Measurements from ENCODE around the gene HLA-DMB.

HLA-DMB gene

GRCh38 chr6:32967151-32968091 lies 26.6 kb upstream of the HLA-DMB start:
- peak overlapping the region; percentile 86 for H3K4me3 ChIP-seq (ENCODE audit: low read length)
- TF ChIP-seq ZNF274 (IDR thresholded peaks at IDR 0.05; ENCODE audit: low read depth, low read length), result no peak

- no peak for TF ChIP-seq ZNF274 (IDR thresholded peaks at IDR 0.05; ENCODE audit: low read depth, low read length)
- H3K4me3 ChIP-seq (ENCODE audit: low read length), result no peak overlapping the region
Measured at GRCh38 chr6:32964776-32965175, 23.9 kb upstream of the HLA-DMB start.

DNA sequence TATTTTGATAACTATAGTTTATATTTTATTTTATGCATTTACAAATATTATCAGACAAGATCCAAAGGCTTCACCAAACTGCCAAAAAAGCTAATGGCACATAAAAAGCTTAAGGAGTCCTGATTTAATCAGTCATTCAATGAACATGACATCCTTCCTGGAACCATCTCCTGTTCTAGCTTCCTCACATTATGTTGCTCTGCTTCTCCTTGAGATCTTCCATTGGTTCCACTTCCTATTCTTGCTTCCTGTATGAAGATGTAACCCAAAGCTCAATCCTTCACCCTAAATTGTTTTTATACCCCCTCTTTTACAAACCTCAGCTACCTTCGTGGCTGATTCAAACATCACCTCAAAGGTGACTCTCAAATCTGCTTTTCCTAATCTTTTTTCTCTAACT lies 23.0 kb upstream of the HLA-DMB start:
- H3K4me3 ChIP-seq (ENCODE audit: low read length), result no peak overlapping the region
- TF ChIP-seq ZNF274 (IDR thresholded peaks at IDR 0.05; ENCODE audit: low read depth, low read length), result no peak

DNA sequence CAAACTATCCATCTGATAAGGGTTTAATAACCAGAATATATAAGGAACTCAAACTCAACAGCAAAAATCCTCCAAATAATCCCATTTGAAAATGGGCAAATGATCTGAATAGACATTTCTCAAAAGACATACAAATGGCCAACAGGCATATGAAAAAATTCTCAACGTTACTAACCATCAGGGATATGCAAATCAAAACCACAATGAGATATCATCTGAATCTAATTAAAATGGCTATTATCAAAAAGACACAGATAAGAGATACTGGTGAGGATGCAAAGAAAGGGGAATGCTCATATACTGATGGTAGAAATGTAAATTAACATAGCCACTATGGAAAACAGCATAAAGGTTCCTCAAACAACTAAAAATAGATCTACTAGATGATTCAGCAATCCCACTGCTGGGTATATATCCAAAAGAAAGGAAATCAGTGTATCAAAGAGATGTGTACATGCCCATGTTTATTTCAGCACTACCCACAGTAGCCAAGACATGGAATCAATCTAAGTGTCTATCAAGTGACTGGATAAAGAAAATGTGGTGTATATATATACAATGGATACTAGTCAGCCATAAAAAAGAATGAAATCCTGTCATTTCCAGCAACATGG lies 21.5 kb upstream of the HLA-DMB start:
- no peak overlapping the region for H3K4me3 ChIP-seq (ENCODE audit: low read length)
- TF ChIP-seq ZNF274 (IDR thresholded peaks at IDR 0.05; ENCODE audit: low read depth, low read length), result no peak

DNA sequence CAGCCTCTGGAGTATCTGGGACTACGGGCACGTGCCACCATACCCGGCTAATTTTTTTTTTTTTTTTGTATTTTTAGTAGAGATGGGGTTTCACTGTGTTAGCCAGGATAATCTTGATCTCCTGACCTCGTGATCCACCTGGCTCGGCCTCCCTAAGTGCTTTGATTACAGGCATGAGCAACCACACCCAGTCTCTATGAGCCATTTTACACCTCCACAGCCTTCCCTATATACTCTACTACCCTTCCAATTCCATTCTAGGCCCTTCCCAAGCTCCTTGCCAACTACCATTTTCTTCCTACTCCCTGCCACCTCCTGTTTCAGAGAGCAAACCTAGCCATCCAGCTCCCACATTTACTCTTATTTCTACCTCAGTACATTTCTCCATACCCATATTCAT lies 19.7 kb upstream of the HLA-DMB start:
- TF ChIP-seq ZNF274 (IDR thresholded peaks at IDR 0.05; ENCODE audit: low read depth, low read length), result no peak
- no peak overlapping the region for H3K4me3 ChIP-seq (ENCODE audit: low read length)

DNA sequence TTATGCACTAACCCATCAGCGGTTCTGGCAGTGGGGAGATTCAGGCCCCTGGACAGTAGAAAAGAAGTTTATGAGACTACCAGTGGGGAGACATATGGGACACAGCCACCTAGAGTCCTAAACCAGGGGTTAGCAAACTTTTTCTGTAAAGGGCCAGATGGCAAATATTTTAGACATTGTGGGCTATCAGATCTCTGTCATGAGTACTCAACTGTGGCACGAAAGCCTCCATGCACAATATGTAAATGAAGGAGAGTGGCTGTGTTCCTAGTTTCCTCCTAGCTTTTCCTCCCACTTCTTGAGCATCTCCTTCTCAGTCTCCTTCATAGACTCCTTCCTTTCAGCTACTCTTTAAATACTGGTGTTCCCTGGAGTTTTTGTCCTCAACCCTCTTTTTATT lies 15.3 kb upstream of the HLA-DMB start:
- TF ChIP-seq ZNF274 (IDR thresholded peaks at IDR 0.05; ENCODE audit: low read depth, low read length), result no peak
- H3K4me3 ChIP-seq (ENCODE audit: low read length), result no peak overlapping the region

DNA sequence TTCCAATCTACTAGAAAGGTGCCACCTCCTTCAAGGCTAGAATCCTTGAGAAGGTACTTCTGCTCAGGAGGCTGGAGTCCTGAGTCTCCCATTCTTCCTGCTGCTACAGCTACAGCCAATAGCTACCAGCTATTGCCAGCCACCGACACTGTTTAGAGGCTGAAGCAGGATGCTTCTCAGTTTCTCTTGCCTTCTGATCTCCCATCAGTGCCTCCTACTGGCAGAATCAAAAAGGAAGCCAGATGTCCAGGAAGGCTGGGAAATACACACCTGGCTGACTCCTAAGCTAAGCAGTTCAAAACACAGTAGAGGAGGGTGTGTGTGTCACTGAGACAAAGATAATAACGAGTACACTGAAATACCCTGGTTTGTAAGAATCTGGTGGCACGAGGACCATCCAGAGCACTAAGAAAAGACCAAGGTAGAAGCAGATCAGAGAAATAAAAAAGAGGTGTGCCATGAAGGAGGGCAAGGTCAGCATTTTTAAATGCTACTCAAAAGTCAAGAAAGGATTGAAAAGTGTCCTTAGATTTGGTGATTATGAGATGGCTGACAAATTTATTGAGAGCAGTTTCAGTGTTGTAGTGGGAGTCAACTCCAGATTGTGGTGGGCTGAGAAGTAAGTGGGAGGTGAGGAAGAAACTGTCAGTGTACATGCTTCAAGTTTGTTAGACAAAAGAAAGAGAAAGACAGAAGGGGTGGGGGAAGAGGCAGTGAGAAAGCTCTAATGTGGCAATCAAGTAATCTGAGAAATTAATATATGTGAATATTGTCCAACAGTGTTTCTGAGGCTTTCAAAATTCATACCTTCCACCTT lies 14.4 kb upstream of the HLA-DMB start:
- no peak for TF ChIP-seq ZNF274 (IDR thresholded peaks at IDR 0.05; ENCODE audit: low read depth, low read length)

GRCh38 chr6:32954267-32954666 lies 13.4 kb upstream of the HLA-DMB start:
- H3K4me3 ChIP-seq (ENCODE audit: low read length), result no peak overlapping the region
- TF ChIP-seq ZNF274 (IDR thresholded peaks at IDR 0.05; ENCODE audit: low read depth, low read length), result no peak

More for the DNA sequence above, 14.4 kb upstream of the HLA-DMB start:
- H3K4me3 ChIP-seq (ENCODE audit: low read length), result no peak overlapping the region

DNA sequence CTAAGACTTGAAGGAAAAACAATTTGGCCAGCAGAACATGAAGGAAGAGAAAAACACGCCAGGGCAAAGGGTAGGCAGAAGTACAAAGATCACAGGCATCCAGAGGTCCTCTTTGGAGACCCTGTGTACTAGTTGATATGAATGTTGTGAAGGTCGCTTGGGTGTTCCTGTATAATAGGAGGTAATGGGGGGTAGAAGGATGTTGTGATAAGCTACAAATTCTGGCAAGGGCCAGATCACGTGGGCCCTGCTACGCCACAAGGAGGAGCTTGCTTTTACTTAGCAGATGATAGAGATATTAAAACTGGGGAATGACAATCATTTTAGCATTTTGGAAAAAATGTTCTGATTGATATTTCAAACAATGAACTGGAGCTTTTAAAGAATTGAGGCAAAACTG lies 12.9 kb upstream of the HLA-DMB start:
- no peak for TF ChIP-seq ZNF274 (IDR thresholded peaks at IDR 0.05; ENCODE audit: low read depth, low read length)
- H3K4me3 ChIP-seq (ENCODE audit: low read length), result no peak overlapping the region

DNA sequence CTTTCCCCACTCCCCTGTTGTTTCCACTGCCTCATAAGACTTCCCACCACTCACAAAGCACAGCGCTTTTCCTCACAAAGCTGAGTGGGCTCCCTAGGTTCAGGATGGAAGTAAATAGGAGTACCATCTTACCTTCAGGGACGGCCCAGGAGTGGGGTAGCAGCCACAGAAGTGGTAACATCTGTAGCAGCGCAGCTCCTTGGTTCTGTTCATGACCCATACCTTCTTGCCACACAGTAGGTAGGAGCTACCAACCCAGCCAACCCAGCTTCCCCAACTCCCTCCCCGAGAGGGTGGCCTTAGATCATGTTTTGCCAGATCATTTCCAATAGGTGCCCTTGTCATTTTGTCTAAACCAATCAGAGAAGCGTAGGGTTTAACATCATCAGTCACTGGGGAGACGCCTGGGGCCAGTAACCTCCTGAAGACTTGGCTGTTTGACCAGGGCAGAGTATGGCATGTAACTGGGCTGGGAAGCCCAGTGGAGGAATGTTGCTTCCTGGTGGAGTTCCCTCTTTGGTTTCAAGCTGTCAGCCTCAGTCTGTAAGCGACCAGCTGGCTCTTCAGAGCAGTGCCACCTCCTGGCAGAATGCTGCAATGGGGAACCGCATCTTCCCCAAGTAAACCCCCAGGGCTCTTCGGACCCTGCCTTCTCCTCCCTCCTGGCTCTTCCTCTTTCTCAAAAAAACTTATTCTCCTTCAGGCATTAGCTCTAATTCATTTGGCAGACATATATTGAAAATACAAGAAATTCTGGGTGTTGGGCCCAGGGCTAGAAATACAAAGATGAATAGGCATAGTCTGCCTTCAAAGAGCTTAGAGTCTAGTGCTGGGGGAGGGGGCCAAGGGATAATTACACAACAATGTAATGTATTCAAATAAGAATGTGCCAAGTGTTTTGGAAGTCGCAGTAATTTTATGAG lies 12.2 kb upstream of the HLA-DMB start, which contains the start of gene HLA-DMA:
Gene HLA-DMA, minus strand, starts transcription at position 281 of the 923 bp plus-strand sequence. Its CDS starts 61 bp downstream, at position 220.
- H3K4me3 ChIP-seq (ENCODE audit: low read length), result peak within 1 kb of the TSS; percentile 97
- TF ChIP-seq ZNF274 (IDR thresholded peaks at IDR 0.05; ENCODE audit: low read depth, low read length), result no peak

DNA sequence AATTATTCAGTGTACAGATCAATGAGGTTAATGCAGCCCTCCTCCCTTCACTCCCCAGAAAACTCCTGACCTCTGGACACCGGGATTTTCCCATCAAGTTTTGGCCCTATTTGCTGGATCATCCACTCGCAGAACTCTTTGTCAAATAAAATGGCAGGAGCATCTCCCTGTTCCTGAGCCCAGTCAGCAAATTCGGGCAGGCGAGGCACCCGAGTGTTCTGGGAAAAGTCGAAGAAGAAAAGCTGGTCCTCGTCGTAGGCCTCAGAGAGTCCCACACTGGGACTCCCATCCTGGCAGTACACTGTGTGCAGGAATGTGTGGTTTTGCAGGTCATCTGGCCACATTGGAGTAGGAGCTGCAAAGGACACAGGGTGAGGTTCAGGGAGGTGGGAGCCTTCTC lies 9.6 kb upstream of the HLA-DMB start:
- TF ChIP-seq ZNF274 (IDR thresholded peaks at IDR 0.05; ENCODE audit: low read depth, low read length), result no peak
- peak overlapping the region; percentile 97; the same call in 1 of the 2 replicates for H3K4me3 ChIP-seq (ENCODE audit: low read length)

DNA sequence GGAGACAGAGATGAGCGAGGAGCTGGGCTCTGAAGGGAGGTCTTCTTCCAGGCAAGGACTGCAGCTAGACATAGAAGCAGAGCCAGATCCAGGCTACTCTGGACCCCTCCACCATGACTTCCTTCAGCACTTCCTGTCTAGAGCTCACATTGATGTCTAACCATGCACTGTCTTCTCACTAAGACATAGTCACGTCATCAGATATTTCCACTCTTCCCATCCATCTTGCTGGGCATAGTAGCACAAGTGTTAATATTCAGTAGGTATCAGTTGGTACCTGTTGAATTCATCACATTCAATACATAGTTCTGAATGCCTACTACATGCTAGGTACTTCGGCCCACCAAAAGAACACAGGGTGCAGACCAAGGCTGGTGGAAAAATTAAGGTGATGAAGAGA lies 9.2 kb upstream of the HLA-DMB start:
- peak overlapping the region; percentile 97; the same call in 1 of the 2 replicates for H3K4me3 ChIP-seq (ENCODE audit: low read length)
- no peak for TF ChIP-seq ZNF274 (IDR thresholded peaks at IDR 0.05; ENCODE audit: low read depth, low read length)

GRCh38 chr6:32949113-32949512 lies 8.3 kb upstream of the HLA-DMB start:
- no peak for TF ChIP-seq ZNF274 (IDR thresholded peaks at IDR 0.05; ENCODE audit: low read depth, low read length)
- no peak overlapping the region for H3K4me3 ChIP-seq (ENCODE audit: low read length)
